GM23338 (cell line): Measurements from ENCODE around the gene NKD1.

Experiments used
- CREB1 ChIP-seq: fragments of 250-450 bp; sonication (Bioruptor Pico); IDR thresholded peaks from 2 replicates; pipeline ENCODE4 v1.5.0; 2020; ENCODE audit warnings: low read depth, mild to moderate bottlenecking, moderate library complexity
- CTCF ChIP-seq, 2 experiments: fragments of 200-600 bp in 1 of 2; sonication (generic) in 1 of 2; conservative IDR thresholded peaks; 2 replicates each; pipeline versions ENCODE4 v1.5.1 to v1.6.1; 2016 to 2017; ENCODE audit warnings: antibody characterized with exemption in 2 of 2, low read depth in 2 of 2, mild to moderate bottlenecking in 2 of 2, moderate library complexity in 1 of 2
- ETS1 ChIP-seq: IDR thresholded peaks from 2 replicates; pipeline ENCODE4 v1.6.1; 2016; ENCODE audit warnings: antibody characterized with exemption
- EZH2 ChIP-seq: fragments of 200-600 bp; sonication (generic); IDR thresholded peaks from one replicate; pipeline ENCODE4 v1.8.0; 2017; ENCODE audit warnings: antibody characterized with exemption, mild to moderate bottlenecking, low read depth; ENCODE audit not compliant: unreplicated experiment
- EZH2phosphoT487 ChIP-seq: fragments of 200-600 bp; sonication (generic); IDR thresholded peaks from one replicate; pipeline ENCODE4 v1.8.1; 2018; ENCODE audit warnings: antibody characterized with exemption; ENCODE audit not compliant: unreplicated experiment
- JUNB ChIP-seq: IDR thresholded peaks from one replicate; pipeline ENCODE4 v1.6.1; 2016; ENCODE audit warnings: antibody characterized with exemption; ENCODE audit not compliant: unreplicated experiment
- NANOG ChIP-seq: IDR thresholded peaks from 2 replicates; pipeline ENCODE4 v1.6.1; 2016; ENCODE audit warnings: antibody characterized with exemption, borderline replicate concordance
- POLR2AphosphoS5 ChIP-seq: IDR thresholded peaks from 2 replicates; pipeline ENCODE4 v1.6.1; 2016; ENCODE audit warnings: antibody characterized with exemption, low read depth
- REST ChIP-seq: IDR thresholded peaks from one replicate; pipeline ENCODE4 v1.6.1; 2018; ENCODE audit warnings: antibody characterized with exemption; ENCODE audit not compliant: unreplicated experiment
- STAT1 ChIP-seq: IDR thresholded peaks from one replicate; pipeline ENCODE4 v1.6.1; 2016; ENCODE audit warnings: antibody characterized with exemption; ENCODE audit not compliant: unreplicated experiment
- ZNF114 ChIP-seq: fragments of 250-450 bp; sonication (Bioruptor Pico); IDR thresholded peaks from 2 replicates; pipeline ENCODE4 v1.5.0; 2020; ENCODE audit warnings: mild to moderate bottlenecking, moderate library complexity
- ZNF331 ChIP-seq: fragments of 250-450 bp; sonication (Bioruptor Pico); IDR thresholded peaks from 2 replicates; pipeline ENCODE4 v1.5.0; 2020; ENCODE audit warnings: low read depth, mild to moderate bottlenecking, moderate library complexity
- ZNF462 ChIP-seq: fragments of 250-450 bp; sonication (Bioruptor Pico); IDR thresholded peaks from 2 replicates; pipeline ENCODE4 v1.5.0; 2020; ENCODE audit warnings: mild to moderate bottlenecking, moderate library complexity

GRCh38 chr16:50567651-50568050, 19.5 kb downstream of the NKD1 start:
- TF ChIP-seq CTCF (conservative IDR thresholded peaks at IDR 0.05; ENCODE audit: low read depth in 2 of 2) (no peak), REST (no peak), POLR2AphosphoS5 (no peak), ZNF331 (CRISPR knock-in tag) (no peak), CREB1 (no peak), EZH2phosphoT487 (no peak), EZH2 (no peak), ZNF114 (no peak), NANOG (no peak), JUNB (no peak), STAT1 (no peak), ETS1 (no peak), ZNF462 (CRISPR knock-in tag) (no peak)
